Measurements from ENCODE around the gene SLC28A2.

GRCh38 chr15:45228931-45229330 lies 23.1 kb upstream of the SLC28A2 start:
- no peak for TF ChIP-seq CTCF (IDR thresholded peaks at IDR 0.05)
- peak in 1 of 3 donors; percentile 43 for TF ChIP-seq POLR2AphosphoS5 (IDR thresholded peaks at IDR 0.05)
- TF ChIP-seq POLR2A (IDR thresholded peaks at IDR 0.05), result no peak

Measured in stomach (tissue), 4 donors.